Neural progenitor cell (in vitro differentiated cells): ENCODE measurements around the gene GET3. TPM values are rescaled to one million over a fixed set of nuclear protein-coding genes. Genes with fewer than 3 reads are reported as not detected.

Experiments used
- DNase-seq: peaks from one replicate; pipeline ENCODE4 v3.0.0-alpha.2; 2016; ENCODE audit warnings: low spot score
- H2AFZ ChIP-seq: fragments of 200-600 bp; sonication (generic); replicated peaks from 2 replicates; pipeline ENCODE4 v1.6.1; 2016; ENCODE audit warnings: antibody characterized with exemption
- H3F3A ChIP-seq: fragments of 200-600 bp; sonication (generic); 2 replicates; pipeline ENCODE4 v1.6.1; 2016; ENCODE audit warnings: antibody characterized with exemption, low read depth
- H3K27ac ChIP-seq: fragments of 200-600 bp; sonication (generic); 2 replicates; pipeline ENCODE4 v1.5.1; 2016; ENCODE audit warnings: mild to moderate bottlenecking
- H3K27me3 ChIP-seq: fragments of 200-600 bp; sonication (generic); 2 replicates; pipeline ENCODE4 v1.6.1; 2016; ENCODE audit warnings: mild to moderate bottlenecking, moderate library complexity
- H3K36me3 ChIP-seq: fragments of 200-600 bp; sonication (generic); 2 replicates; pipeline ENCODE4 v1.5.1; 2016
- H3K4me1 ChIP-seq: fragments of 200-600 bp; sonication (generic); 2 replicates; pipeline ENCODE4 v1.6.1; 2016; ENCODE audit warnings: mixed run types
- H3K4me2 ChIP-seq: fragments of 200-600 bp; sonication (generic); 2 replicates; pipeline ENCODE4 v1.6.1; 2016
- H3K4me3 ChIP-seq: fragments of 200-600 bp; sonication (generic); 2 replicates; pipeline ENCODE4 v1.5.1; 2016
- H3K79me2 ChIP-seq: fragments of 200-600 bp; sonication (generic); 2 replicates; pipeline ENCODE4 v1.6.1; 2016; ENCODE audit warnings: low read depth
- H3K9ac ChIP-seq: fragments of 200-600 bp; sonication (generic); 2 replicates; pipeline ENCODE4 v1.6.1; 2016
- H3K9me3 ChIP-seq: fragments of 200-600 bp; sonication (generic); 2 replicates; pipeline ENCODE4 v1.5.1; 2016; ENCODE audit warnings: low read depth
- H4K20me1 ChIP-seq: fragments of 200-600 bp; sonication (generic); 2 replicates; pipeline ENCODE4 v1.6.1; 2016; ENCODE audit warnings: low read depth
- H3K27ac Mint-ChIP-seq: 3 replicates; pipeline ENCODE4 v1.8.0; 2021; ENCODE audit warnings: mixed read lengths
- H3K27me3 Mint-ChIP-seq: 2 replicates; pipeline ENCODE4 v1.8.0; 2022; ENCODE audit warnings: low read depth, mild to moderate bottlenecking, inconsistent platforms, moderate library complexity, mixed read lengths; ENCODE audit not compliant: insufficient read depth
- H3K36me3 Mint-ChIP-seq: 3 replicates; pipeline ENCODE4 v1.8.0; 2021; ENCODE audit warnings: mixed read lengths
- H3K4me1 Mint-ChIP-seq: 3 replicates; pipeline ENCODE4 v1.8.0; 2021; ENCODE audit warnings: mixed read lengths
- H3K4me3 Mint-ChIP-seq: 3 replicates; pipeline ENCODE4 v1.8.0; 2021; ENCODE audit warnings: mild to moderate bottlenecking, moderate library complexity, mixed read lengths
- H3K9me3 Mint-ChIP-seq: 3 replicates; pipeline ENCODE4 v1.8.0; 2020; ENCODE audit warnings: mixed read lengths
- EZH2 ChIP-seq: fragments of 200-600 bp; sonication (generic); IDR thresholded peaks from 2 replicates; pipeline ENCODE4 v1.6.1; 2017; ENCODE audit warnings: antibody characterized with exemption, mild to moderate bottlenecking, moderate library complexity
- EZH2phosphoT487 ChIP-seq: fragments of 200-600 bp; sonication (generic); IDR thresholded peaks from 2 replicates; pipeline ENCODE4 v1.6.1; 2017; ENCODE audit warnings: antibody characterized with exemption
- total RNA-seq: library from RNA; depleted of rRNA; stranded (reverse); fragments of >200 nt; gene quantifications from 2 replicates; pipeline ENCODE4 v1.2.3, GENCODE V29; 2015; ENCODE audit warnings: low replicate concordance
- TF ChIP-seq, protein P1 (sequence below): fragments of 200-600 bp; sonication (generic); IDR thresholded peaks from 2 replicates; pipeline ENCODE4 v1.5.1; 2017; ENCODE audit warnings: antibody characterized with exemption, mild to moderate bottlenecking

The GET3 gene
- total RNA-seq, 1 donor from 2014 or later: 62.9 TPM

DNA sequence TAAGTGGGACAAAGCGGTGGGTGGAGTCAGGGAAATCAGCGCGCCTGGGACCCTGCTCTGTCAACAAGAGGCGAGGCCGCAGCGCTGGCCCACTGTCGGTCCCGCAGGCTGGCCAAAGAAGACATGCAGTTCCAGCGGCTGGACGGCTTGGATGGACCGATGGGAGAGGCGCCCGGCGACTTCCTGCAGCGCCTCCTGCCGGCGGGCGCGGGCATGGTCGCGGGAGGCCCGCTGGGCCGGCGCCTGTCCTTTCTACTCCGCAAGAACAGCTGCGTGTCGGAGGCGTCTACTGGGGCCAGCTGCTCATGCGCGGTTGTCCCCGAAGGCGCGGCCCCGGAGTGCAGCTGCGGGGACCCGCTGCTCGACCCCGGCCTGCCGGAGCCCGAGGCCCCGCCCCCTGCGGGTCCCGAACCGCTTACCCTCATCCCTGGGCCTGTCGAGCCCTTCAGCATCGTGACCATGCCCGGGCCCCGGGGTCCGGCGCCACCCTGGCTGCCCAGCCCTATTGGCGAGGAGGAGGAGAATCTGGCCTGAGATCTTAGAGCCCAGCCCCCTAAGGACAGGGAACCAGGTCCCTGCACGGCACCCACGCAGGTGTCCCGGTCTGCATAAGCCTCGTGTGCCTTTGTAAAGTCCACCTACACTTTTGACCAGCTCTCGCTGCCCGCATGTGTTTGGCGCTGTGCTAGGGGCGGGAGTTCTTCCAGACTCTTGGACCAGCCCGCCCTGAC, 20.4 kb downstream of the GET3 start:
- peaks cover 19% of the 10 kb centered on the region for H3F3A ChIP-seq
- H3K79me2 ChIP-seq: no peaks in the 10 kb centered on the region
- no peak overlapping the region for H3K27ac ChIP-seq
- peak overlapping the region; percentile 10 for H2AFZ ChIP-seq
- TF ChIP-seq EZH2phosphoT487: no peak
- TF ChIP-seq, protein P1, sequence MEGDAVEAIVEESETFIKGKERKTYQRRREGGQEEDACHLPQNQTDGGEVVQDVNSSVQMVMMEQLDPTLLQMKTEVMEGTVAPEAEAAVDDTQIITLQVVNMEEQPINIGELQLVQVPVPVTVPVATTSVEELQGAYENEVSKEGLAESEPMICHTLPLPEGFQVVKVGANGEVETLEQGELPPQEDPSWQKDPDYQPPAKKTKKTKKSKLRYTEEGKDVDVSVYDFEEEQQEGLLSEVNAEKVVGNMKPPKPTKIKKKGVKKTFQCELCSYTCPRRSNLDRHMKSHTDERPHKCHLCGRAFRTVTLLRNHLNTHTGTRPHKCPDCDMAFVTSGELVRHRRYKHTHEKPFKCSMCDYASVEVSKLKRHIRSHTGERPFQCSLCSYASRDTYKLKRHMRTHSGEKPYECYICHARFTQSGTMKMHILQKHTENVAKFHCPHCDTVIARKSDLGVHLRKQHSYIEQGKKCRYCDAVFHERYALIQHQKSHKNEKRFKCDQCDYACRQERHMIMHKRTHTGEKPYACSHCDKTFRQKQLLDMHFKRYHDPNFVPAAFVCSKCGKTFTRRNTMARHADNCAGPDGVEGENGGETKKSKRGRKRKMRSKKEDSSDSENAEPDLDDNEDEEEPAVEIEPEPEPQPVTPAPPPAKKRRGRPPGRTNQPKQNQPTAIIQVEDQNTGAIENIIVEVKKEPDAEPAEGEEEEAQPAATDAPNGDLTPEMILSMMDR: peak; percentile 92
- peak overlapping the region; percentile 31 for H3K4me3 ChIP-seq
- peaks cover 21% of the 10 kb centered on the region for H3K27me3 ChIP-seq
- no peak overlapping the region for H3K9ac ChIP-seq
- peak overlapping the region; percentile 80 for H3K4me3 Mint-ChIP-seq
- H3K4me1 ChIP-seq: no peaks in the 10 kb centered on the region
- peak overlapping the region; percentile 67 for H3K4me2 ChIP-seq
- peaks cover 4% of the 10 kb centered on the region for H3K36me3 Mint-ChIP-seq
- no peaks in the 10 kb centered on the region for H4K20me1 ChIP-seq
- no peaks in the 10 kb centered on the region for H3K9me3 ChIP-seq
- peaks cover 8% of the 10 kb centered on the region for H3K4me1 Mint-ChIP-seq
- H3K36me3 ChIP-seq: no peaks in the 10 kb centered on the region
- no peak overlapping the region for H3K27ac Mint-ChIP-seq
- H3K27me3 Mint-ChIP-seq: peaks cover 23% of the 10 kb centered on the region
- H3K9me3 Mint-ChIP-seq: peaks cover 8% of the 10 kb centered on the region
- peak; percentile 90 for DNase-seq

DNA sequence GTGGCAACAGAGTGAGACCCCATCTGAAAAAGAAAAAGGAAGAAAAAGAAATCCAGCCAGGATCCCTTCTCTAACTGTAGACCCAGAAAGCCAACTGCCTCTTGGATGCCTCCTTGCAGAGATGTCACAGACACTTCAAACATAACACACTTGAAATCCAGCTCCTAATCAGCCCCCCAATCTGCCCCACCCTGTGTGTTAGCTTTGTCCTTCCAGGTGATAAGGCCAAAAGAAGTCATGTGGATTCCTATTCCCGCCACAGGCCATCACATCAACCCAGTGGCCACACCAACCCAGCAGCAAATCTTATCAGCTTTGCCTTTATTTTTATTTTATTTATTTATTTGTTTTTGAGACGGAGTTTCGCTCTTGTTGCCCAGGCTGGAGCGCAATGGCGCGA, 22.4 kb downstream of the GET3 start:
- no peak overlapping the region for H3K27ac Mint-ChIP-seq

DNA sequence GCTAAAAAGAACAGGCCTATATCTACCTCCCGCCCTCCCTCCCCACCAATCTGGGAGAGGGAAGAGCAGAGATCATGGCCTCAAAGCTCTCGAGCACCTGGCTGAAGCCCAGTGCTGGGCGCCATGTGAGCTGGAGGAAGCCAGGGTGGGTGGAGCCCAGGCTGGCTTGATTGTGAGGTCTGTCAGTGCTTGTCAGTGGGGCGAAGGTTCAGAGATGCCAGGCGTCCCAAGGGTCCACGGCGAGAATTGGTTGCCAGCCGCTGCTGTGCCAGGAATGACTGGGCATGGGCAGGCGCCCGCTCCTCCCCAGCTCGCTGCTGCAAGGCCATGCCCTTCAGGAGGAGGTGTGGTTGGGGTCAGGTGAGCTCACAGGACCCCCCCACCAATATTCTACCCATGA, 25.8 kb downstream of the GET3 start:
- Mint-ChIP-seq H3K27me3 (peaks cover 8% of the 10 kb centered on the region), H3K27ac (no peak overlapping the region), H3K4me3 (no peak overlapping the region), H3K9me3 (peaks cover 8% of the 10 kb centered on the region), H3K36me3 (peaks cover 6% of the 10 kb centered on the region), H3K4me1 (peaks cover 5% of the 10 kb centered on the region)
- DNase-seq: no peak
- no peaks in the 10 kb centered on the region for H3K36me3 ChIP-seq
- no peak overlapping the region for H3K9ac ChIP-seq
- H4K20me1 ChIP-seq: no peaks in the 10 kb centered on the region
- no peak overlapping the region for H2AFZ ChIP-seq
- no peaks in the 10 kb centered on the region for H3K9me3 ChIP-seq
- H3K79me2 ChIP-seq: no peaks in the 10 kb centered on the region
- H3K27me3 ChIP-seq: no peaks in the 10 kb centered on the region
- peaks cover 13% of the 10 kb centered on the region for H3F3A ChIP-seq
- TF ChIP-seq EZH2phosphoT487 (no peak), EZH2 (no peak)
- H3K4me3 ChIP-seq: no peak overlapping the region
- H3K4me1 ChIP-seq: no peaks in the 10 kb centered on the region
- no peak overlapping the region for H3K27ac ChIP-seq
- H3K4me2 ChIP-seq: no peak overlapping the region

More for the DNA sequence above, 22.4 kb downstream of the GET3 start:
- Histone ChIP-seq H4K20me1 (no peaks in the 10 kb centered on the region), H3K27ac (no peak overlapping the region), H3K79me2 (no peaks in the 10 kb centered on the region), H3K9me3 (no peaks in the 10 kb centered on the region), H3K4me2 (no peak overlapping the region), H3K27me3 (peaks cover 5% of the 10 kb centered on the region), H3K9ac (no peak overlapping the region), H2AFZ (no peak overlapping the region), H3K36me3 (no peaks in the 10 kb centered on the region), H3K4me3 (no peak overlapping the region), H3F3A (peaks cover 19% of the 10 kb centered on the region), H3K4me1 (no peaks in the 10 kb centered on the region)
- TF ChIP-seq EZH2phosphoT487 (no peak), EZH2 (no peak)
- TF ChIP-seq, protein P1: no peak
- Mint-ChIP-seq H3K36me3 (peaks cover 4% of the 10 kb centered on the region), H3K9me3 (peaks cover 8% of the 10 kb centered on the region), H3K4me1 (peaks cover 8% of the 10 kb centered on the region), H3K27me3 (peaks cover 7% of the 10 kb centered on the region), H3K4me3 (no peak overlapping the region)
- DNase-seq: no peak

DNA sequence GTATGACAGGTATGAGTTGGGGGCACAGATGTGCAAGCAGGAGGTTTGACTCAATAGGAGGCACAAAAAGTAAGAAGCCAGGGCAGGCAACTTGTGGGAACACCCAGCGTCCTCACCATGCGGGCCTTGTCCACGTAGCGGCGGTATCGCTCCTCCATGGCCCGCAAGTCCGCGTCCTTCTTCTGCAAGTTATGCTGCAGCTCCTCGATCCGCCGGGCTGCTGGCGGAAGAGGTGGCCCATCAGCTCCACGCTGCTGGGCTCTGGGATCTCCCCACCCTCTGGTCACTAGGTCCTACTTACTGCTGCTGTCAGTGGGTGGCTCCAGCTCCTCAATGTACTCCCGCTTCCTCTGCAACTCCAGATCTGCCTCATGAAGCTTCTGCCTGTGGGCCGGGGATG, 27.4 kb downstream of the GET3 start:
- Histone ChIP-seq H3K9me3 (no peaks in the 10 kb centered on the region), H2AFZ (no peak overlapping the region), H3K9ac (no peak overlapping the region), H3K27me3 (no peaks in the 10 kb centered on the region), H4K20me1 (no peaks in the 10 kb centered on the region), H3F3A (peaks cover 9% of the 10 kb centered on the region), H3K4me2 (no peak overlapping the region), H3K79me2 (no peaks in the 10 kb centered on the region), H3K36me3 (no peaks in the 10 kb centered on the region), H3K4me3 (no peak overlapping the region), H3K27ac (no peak overlapping the region), H3K4me1 (no peaks in the 10 kb centered on the region)
- peaks cover 8% of the 10 kb centered on the region for H3K4me1 Mint-ChIP-seq
- peaks cover 6% of the 10 kb centered on the region for H3K36me3 Mint-ChIP-seq
- peaks cover 8% of the 10 kb centered on the region for H3K9me3 Mint-ChIP-seq
- peaks cover 10% of the 10 kb centered on the region for H3K27me3 Mint-ChIP-seq
- H3K27ac Mint-ChIP-seq: no peak overlapping the region
- no peak for DNase-seq
- H3K4me3 Mint-ChIP-seq: no peak overlapping the region
- TF ChIP-seq, protein P1: no peak
- TF ChIP-seq EZH2: no peak
- TF ChIP-seq EZH2phosphoT487: no peak
